Measurements from ENCODE around the gene MAT2A.
"Not testable (repeated sequence)": the region's sequence is repeated elsewhere in the genome, so short reads cannot be mapped to it uniquely, and the experiment has no call there.

The MAT2A gene

DNA sequence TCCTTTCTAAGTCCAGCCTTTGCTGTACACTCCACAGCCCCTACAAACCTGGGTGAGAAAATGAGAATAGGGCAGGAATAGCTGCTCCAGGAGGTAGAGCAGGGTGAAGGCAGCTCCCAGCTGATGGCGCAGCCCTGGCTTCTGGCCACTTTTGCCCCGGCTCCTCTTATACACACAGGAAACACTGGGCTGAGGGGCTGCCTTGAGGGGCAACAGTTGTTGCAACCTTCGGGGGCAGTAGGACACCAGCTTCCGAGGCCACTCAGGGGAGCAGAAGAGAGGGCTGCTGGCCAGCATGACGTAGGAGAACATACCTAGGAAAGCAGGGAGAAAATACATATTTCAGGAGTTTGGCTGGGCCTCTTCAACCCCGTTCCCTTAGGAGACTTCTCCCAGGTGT lies 14.2 kb downstream of the MAT2A start:
- Histone ChIP-seq H3K27me3 (ENCODE audit: insufficient read depth, low read length) (no peaks in the 10 kb centered on the region), H3K9me3 (ENCODE audit: insufficient read depth, low read depth, low read length) (no peaks in the 10 kb centered on the region), H3K27ac (ENCODE audit: low read length) (no peak overlapping the region), H3K4me1 (ENCODE audit: insufficient read depth, low read length) (no peaks in the 10 kb centered on the region), H3K4me3 (ENCODE audit: low read length) (no peak overlapping the region), H3K9ac (ENCODE audit: low read depth, low read length) (no peak overlapping the region), H3K36me3 (ENCODE audit: insufficient read depth, low read depth, low read length) (peaks cover 93% of the 10 kb centered on the region)

DNA sequence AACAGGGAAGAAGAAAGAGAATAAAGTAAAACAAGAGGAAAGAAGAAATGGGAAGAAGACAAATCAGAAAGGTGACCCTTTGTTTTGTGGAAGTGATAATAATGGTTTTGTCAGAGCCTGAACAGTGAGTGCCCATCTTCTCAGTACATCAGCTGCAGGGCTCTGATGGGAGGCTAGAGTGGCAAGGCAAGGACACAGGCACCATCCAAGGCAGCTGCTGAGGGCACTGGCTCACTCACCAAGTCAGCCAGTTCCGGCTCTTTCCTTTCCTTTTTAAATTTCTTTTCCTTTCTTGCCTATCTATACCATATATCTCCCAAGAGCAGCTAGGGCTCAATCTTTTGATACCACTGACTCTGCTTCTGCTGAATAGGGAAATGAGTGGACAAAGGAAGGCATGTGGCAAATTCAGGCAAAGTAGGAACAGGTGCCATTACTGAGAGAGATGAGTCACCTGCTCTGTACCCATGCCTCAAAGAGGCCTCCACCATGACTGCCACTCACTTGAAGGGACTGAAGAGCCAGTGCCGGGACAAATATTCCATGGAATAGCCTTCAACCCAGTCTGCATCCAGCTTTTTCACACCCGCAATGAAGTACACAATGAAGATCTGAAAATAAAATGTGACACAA lies 16.1 kb downstream of the MAT2A start:
- no peak overlapping the region for H3K9ac ChIP-seq (ENCODE audit: low read depth, low read length)
- H3K4me3 ChIP-seq (ENCODE audit: low read length) = no peak overlapping the region
- no peak overlapping the region for H3K27ac ChIP-seq (ENCODE audit: low read length)
- H3K27me3 ChIP-seq (ENCODE audit: insufficient read depth, low read length) = no peaks in the 10 kb centered on the region
- H3K36me3 ChIP-seq (ENCODE audit: insufficient read depth, low read depth, low read length) = peaks cover 80% of the 10 kb centered on the region
- H3K9me3 ChIP-seq (ENCODE audit: insufficient read depth, low read depth, low read length) = no peaks in the 10 kb centered on the region
- peaks cover 4% of the 10 kb centered on the region; the same call in 1 of the 2 replicates for H3K4me1 ChIP-seq (ENCODE audit: insufficient read depth, low read length)

DNA sequence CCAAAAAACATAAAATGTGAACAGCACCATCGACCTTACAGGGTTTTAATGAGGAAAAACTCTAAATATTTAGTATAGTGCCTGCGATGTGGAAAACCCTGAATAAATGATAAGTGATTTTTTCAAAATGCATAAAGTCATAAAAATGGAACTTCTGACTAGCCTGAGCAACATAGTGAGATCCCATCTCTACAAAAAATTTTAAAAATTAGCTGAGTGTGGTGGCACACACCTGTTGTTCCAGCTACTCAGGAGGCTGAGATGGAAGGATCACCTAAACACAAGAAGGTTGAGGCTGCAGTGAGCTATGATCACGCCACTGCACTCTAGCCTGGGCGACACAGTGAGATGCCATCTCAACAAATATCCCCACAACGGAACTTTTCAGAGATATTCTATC lies 18.2 kb downstream of the MAT2A start:
- Histone ChIP-seq H3K27ac (ENCODE audit: low read length) (no peak overlapping the region), H3K4me3 (ENCODE audit: low read length) (no peak overlapping the region), H3K9me3 (ENCODE audit: insufficient read depth, low read depth, low read length) (no peaks in the 10 kb centered on the region), H3K4me1 (ENCODE audit: insufficient read depth, low read length) (peaks cover 5% of the 10 kb centered on the region; the same call in 1 of the 2 replicates), H3K9ac (ENCODE audit: low read depth, low read length) (no peak overlapping the region), H3K27me3 (ENCODE audit: insufficient read depth, low read length) (no peaks in the 10 kb centered on the region), H3K36me3 (ENCODE audit: insufficient read depth, low read depth, low read length) (peaks cover 61% of the 10 kb centered on the region)

DNA sequence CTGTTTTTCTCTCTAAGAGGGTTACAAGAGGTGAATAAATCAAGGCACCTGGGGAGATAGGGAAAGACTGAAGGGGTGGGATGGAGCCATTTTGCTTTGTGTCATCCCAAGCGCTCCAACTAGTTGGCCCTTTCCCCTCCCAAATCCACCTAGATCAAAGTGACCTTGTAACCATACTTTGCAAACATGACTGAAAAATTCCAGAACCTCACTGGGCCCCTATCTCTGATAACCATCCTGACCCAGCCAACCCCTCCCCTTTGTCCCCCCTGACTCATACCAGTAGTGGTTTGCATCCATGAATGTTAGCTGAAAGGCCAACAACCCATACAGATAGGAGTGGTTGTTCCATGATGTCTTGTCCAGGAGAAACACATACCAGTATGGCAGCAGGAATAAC lies 19.2 kb downstream of the MAT2A start:
- Histone ChIP-seq H3K9ac (ENCODE audit: low read depth, low read length) (no peak overlapping the region), H3K27ac (ENCODE audit: low read length) (no peak overlapping the region), H3K9me3 (ENCODE audit: insufficient read depth, low read depth, low read length) (no peaks in the 10 kb centered on the region), H3K36me3 (ENCODE audit: insufficient read depth, low read depth, low read length) (peaks cover 51% of the 10 kb centered on the region), H3K4me1 (ENCODE audit: insufficient read depth, low read length) (peaks cover 5% of the 10 kb centered on the region; the same call in 1 of the 2 replicates), H3K27me3 (ENCODE audit: insufficient read depth, low read length) (no peaks in the 10 kb centered on the region), H3K4me3 (ENCODE audit: low read length) (no peak overlapping the region)

DNA sequence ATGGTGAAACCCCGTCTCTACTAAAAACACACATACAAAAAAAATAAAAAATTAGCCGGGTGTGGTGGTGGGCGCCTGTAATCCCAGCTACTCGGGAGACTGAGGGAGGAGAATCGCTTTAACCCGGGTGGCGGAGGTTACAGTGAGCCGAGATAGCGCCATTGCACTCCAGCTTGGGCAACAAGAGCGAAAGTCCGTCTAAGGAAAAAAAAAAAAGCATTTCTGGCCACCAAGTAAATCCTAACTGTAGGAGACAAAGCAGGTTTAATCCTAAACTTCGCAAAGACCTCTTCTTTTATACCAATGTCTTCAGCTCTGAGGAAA lies 21.4 kb downstream of the MAT2A start:
- Histone ChIP-seq H3K36me3 (ENCODE audit: insufficient read depth, low read depth, low read length) (peaks cover 30% of the 10 kb centered on the region), H3K4me3 (ENCODE audit: low read length) (peak overlapping the region; percentile 86), H3K9ac (ENCODE audit: low read depth, low read length) (peak overlapping the region; percentile 75; the same call in 1 of the 2 replicates)
- H3K27ac ChIP-seq (ENCODE audit: low read length); H3K4me1 ChIP-seq (ENCODE audit: insufficient read depth, low read length); H3K9me3 ChIP-seq (ENCODE audit: insufficient read depth, low read depth, low read length); H3K27me3 ChIP-seq (ENCODE audit: insufficient read depth, low read length): not testable (repeated sequence)

DNA sequence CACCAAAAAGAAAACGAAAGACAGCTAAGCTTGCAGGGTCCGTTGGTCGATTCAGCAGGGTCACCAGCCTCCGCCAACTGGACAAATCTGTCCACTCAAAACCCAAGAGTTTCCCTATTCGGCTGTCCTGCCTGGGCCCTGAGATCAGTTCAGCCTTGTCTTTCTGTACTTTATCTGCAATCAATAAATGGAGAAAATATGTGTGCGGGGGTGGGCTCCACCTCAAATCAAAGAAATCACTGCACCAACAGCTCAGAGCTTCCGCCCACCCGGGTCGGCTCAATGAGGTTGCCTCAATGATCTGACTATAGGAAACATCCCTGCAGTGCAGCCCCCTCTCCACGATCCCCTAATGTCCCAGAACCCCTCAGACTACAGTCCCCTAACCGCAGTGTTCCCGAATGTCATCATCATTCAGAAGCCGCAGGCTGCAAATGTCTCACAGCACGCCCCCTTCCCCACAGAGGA lies 21.9 kb downstream of the MAT2A start:
- H3K27me3 ChIP-seq (ENCODE audit: insufficient read depth, low read length) = no peaks in the 10 kb centered on the region
- peak overlapping the region; percentile 86 for H3K4me3 ChIP-seq (ENCODE audit: low read length)
- H3K27ac ChIP-seq (ENCODE audit: low read length) = no peak overlapping the region
- H3K36me3 ChIP-seq (ENCODE audit: insufficient read depth, low read depth, low read length) = peaks cover 26% of the 10 kb centered on the region
- H3K9ac ChIP-seq (ENCODE audit: low read depth, low read length) = peak overlapping the region; percentile 75; the same call in 1 of the 2 replicates
- peaks cover 5% of the 10 kb centered on the region; the same call in 1 of the 2 replicates for H3K4me1 ChIP-seq (ENCODE audit: insufficient read depth, low read length)
- no peaks in the 10 kb centered on the region for H3K9me3 ChIP-seq (ENCODE audit: insufficient read depth, low read depth, low read length)

DNA sequence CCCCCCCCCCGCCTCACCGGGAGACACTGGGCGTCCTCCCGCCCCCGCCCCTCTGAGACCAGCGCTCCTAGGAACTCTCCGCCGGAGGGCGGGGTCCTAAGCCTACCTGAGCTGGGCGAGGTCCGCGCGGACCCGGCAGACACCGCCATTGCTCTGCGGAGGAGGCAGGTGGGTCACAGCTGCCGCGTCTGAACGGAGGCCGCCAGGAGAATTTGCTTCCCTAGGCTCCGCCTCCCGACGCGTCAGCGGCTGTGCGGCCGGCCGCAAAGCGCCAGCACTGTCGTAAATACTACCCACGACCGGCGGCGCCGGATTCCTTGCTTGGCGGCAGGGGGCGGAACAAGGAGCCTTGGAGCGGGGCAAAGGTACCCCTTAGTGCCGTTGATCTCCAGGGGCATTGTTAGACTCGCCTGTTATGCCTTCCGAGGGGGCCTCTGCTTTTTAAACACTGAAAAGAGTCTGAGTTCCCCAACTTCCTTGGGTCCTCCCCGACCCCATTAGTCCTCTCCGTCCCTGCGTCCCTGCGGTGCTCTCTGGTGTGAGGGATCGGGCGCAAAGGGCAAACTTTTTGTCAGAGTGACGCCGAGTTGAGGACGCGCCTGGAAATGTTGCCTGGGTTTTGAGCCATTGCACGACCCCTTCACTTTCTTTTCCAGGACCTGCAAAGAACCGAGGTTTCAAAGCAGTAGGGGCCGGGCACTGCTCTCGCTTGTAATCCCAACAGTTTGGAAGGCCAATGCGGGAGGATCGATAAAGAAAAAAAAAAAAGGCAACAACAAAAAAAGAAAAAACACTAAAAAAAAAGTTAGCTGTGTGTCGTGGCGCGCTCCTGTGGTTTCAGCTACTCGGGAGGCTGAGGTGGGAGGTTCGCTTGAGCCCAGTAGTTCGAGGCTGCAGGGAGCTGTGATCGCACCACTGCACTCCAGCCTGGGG lies 22.6 kb downstream of the MAT2A start, which contains the start of gene GGCX:
TSS of gene GGCX (minus strand) at position 214 of the 933 bp plus-strand sequence. CDS start at position 149, 65 bp downstream.
- Histone ChIP-seq H3K4me1 (ENCODE audit: insufficient read depth, low read length) (peaks cover 5% of the 10 kb centered on the region; the same call in 1 of the 2 replicates), H3K27ac (ENCODE audit: low read length) (peak within 1 kb of the TSS; percentile 89), H3K27me3 (ENCODE audit: insufficient read depth, low read length) (no peaks in the 10 kb centered on the region), H3K4me3 (ENCODE audit: low read length) (peak within 1 kb of the TSS; percentile 86), H3K9me3 (ENCODE audit: insufficient read depth, low read depth, low read length) (no peaks in the 10 kb centered on the region), H3K36me3 (ENCODE audit: insufficient read depth, low read depth, low read length) (peaks cover 19% of the 10 kb centered on the region), H3K9ac (ENCODE audit: low read depth, low read length) (peak within 1 kb of the TSS; percentile 95)

DNA sequence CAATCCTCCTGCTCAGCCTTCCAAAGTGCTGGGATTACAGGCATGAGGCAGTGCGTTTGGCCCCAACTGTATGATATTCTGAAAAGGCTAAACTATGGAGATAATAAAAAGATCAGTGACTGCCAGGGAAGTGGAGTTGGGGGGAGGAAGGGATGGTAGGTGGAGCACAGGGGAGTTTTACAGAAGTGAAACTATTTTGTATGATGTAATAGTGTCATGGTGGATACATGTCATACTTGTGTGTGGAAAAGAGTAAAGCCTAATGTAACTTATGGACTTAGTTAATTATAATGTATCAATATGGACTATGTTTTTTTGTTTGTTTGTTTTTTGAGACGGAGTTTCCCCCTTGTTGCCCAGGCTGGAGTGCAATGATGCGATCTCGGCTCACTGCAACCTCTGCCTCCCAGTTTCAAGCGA lies 25.2 kb downstream of the MAT2A start:
- Histone ChIP-seq H3K9me3 (ENCODE audit: insufficient read depth, low read depth, low read length) (no peaks in the 10 kb centered on the region), H3K27me3 (ENCODE audit: insufficient read depth, low read length) (peaks cover 5% of the 10 kb centered on the region), H3K9ac (ENCODE audit: low read depth, low read length) (no peak overlapping the region), H3K36me3 (ENCODE audit: insufficient read depth, low read depth, low read length) (no peaks in the 10 kb centered on the region), H3K4me3 (ENCODE audit: low read length) (no peak overlapping the region), H3K27ac (ENCODE audit: low read length) (no peak overlapping the region), H3K4me1 (ENCODE audit: insufficient read depth, low read length) (peaks cover 5% of the 10 kb centered on the region; the same call in 1 of the 2 replicates)

DNA sequence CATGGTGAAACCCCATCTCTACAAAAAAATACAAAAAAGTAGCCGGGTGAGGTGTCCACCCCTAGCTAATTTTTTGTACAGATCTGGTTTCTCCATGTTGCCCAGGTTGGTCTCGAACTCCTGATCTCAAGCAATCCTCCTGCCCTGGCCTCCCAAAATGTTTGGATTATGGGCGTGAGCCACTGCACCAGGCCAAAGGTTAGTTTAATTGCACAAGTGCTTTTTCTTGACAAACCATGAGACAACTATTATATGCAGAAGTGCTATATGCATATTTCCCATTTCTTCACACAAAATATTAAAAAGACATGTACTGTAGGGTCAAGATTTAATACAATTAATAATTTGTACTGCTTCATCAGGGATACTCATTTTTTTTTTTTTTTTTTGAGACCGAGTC lies 27.3 kb downstream of the MAT2A start:
- H3K9ac ChIP-seq (ENCODE audit: low read depth, low read length) = no peak overlapping the region
- H3K27ac ChIP-seq (ENCODE audit: low read length) = no peak overlapping the region
- no peaks in the 10 kb centered on the region for H3K4me1 ChIP-seq (ENCODE audit: insufficient read depth, low read length)
- no peaks in the 10 kb centered on the region for H3K9me3 ChIP-seq (ENCODE audit: insufficient read depth, low read depth, low read length)
- peaks cover 26% of the 10 kb centered on the region for H3K27me3 ChIP-seq (ENCODE audit: insufficient read depth, low read length)
- no peak overlapping the region for H3K4me3 ChIP-seq (ENCODE audit: low read length)
- H3K36me3 ChIP-seq (ENCODE audit: insufficient read depth, low read depth, low read length) = no peaks in the 10 kb centered on the region

DNA sequence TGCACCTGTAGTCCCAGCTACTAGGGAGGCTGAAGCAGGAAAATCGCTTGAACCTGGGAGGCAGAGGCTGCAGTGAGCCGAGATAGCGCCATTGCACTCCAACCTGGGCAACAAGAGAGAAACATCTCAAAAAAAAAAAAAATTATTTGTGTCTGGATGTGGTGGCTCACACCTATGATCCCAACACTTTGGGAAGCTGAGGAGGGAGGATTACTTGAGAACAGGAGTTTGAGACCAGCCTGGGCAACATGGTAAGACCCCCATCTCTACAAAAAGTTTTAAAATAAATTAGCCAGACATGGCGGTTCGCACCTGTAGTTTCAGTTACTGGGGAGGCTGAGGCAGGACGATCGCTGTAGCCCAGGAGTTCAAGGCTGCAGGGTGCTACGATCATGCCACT lies 36.8 kb downstream of the MAT2A start:
- Histone ChIP-seq H3K4me3 (ENCODE audit: low read length) (no peak overlapping the region), H3K36me3 (ENCODE audit: insufficient read depth, low read depth, low read length) (no peaks in the 10 kb centered on the region), H3K27me3 (ENCODE audit: insufficient read depth, low read length) (peaks cover 27% of the 10 kb centered on the region), H3K4me1 (ENCODE audit: insufficient read depth, low read length) (peaks cover 5% of the 10 kb centered on the region; the same call in 1 of the 2 replicates), H3K27ac (ENCODE audit: low read length) (no peak overlapping the region), H3K9ac (ENCODE audit: low read depth, low read length) (no peak overlapping the region), H3K9me3 (ENCODE audit: insufficient read depth, low read depth, low read length) (no peaks in the 10 kb centered on the region)

DNA sequence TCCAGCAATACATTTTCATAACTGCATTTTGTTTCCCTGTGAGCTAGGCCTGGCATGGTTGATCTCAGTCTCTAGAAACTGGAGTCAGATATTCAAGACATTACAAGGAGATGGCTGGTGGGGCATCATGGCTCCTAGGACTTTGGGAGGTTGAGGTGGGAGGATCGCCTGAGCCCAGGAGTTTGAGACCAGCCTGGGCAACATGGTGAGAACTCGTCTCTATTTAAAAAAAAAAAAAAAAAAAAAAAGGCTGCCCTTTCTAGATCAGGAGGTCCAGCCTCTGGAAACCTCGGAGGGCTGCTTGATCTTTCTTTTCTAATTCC lies 38.1 kb downstream of the MAT2A start:
- H3K4me1 ChIP-seq (ENCODE audit: insufficient read depth, low read length) = peaks cover 5% of the 10 kb centered on the region; the same call in 1 of the 2 replicates
- peak overlapping the region; percentile 73; the same call in 1 of the 2 replicates for H3K4me3 ChIP-seq (ENCODE audit: low read length)
- peaks cover 4% of the 10 kb centered on the region; the same call in 1 of the 2 replicates for H3K36me3 ChIP-seq (ENCODE audit: insufficient read depth, low read depth, low read length)
- H3K9ac ChIP-seq (ENCODE audit: low read depth, low read length) = no peak overlapping the region
- H3K27ac ChIP-seq (ENCODE audit: low read length) = no peak overlapping the region
- peaks cover 15% of the 10 kb centered on the region for H3K27me3 ChIP-seq (ENCODE audit: insufficient read depth, low read length)
- H3K9me3 ChIP-seq (ENCODE audit: insufficient read depth, low read depth, low read length) = no peaks in the 10 kb centered on the region

Measured in iPS-20b (cell line).